GM21423 (cell line): ENCODE data around the gene CTSW.
"Not testable (repeated sequence)": the region's sequence is repeated elsewhere in the genome, so short reads cannot be mapped to it uniquely, and the experiment has no call there.

Experiments used
- ATAC-seq: cut with Tn5 transposase; IDR thresholded peaks from one replicate; pipeline ENCODE4 v1.9.1; 2021; ENCODE audit warnings: mild to moderate bottlenecking, moderate library complexity; ENCODE audit not compliant: unreplicated experiment

CTSW gene, protein sequence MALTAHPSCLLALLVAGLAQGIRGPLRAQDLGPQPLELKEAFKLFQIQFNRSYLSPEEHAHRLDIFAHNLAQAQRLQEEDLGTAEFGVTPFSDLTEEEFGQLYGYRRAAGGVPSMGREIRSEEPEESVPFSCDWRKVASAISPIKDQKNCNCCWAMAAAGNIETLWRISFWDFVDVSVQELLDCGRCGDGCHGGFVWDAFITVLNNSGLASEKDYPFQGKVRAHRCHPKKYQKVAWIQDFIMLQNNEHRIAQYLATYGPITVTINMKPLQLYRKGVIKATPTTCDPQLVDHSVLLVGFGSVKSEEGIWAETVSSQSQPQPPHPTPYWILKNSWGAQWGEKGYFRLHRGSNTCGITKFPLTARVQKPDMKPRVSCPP

DNA sequence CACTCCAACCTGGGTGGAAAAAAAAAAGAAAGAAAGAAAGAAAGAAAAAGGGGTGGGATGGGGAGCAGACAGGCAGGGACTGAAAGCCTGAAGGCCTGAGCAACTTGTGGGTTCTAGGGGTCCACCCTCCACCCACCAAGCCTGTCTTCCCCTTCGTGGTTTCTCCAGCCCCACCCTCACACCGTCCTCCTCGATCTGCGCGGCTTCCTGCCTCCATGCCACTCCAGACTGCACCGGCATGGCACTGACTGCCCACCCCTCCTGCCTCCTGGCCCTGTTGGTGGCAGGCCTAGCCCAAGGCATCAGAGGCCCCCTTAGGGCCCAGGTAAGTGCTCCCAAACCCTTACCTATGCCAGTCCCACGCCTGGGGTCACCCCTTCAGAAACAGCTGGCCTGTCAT lies at the start of gene CTSW:
Gene CTSW, plus strand, starts transcription at position 221 of the 400 bp plus-strand sequence. Its CDS starts 18 bp downstream, at position 239.
- ATAC-seq = no peak

DNA sequence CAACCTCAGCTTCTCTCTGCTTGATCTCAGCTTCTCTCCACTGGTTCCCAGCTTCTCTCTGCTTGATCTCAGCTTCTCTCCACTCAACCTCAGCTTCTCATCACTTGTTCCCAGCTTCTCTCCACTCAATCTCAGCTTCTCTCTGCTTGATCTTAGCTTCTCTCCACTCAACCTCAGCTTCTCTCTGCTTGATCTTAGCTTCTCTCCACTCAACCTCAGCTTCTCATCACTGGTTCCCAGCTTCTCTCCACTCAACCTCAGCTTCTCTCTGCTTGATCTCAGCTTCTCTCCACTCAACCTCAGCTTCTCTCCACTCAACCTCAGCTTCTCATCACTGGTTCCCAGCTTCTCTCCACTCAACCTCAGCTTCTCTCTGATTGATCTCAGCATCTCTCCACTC lies 47.4 kb upstream of the CTSW start:
- ATAC-seq = not testable (repeated sequence)

DNA sequence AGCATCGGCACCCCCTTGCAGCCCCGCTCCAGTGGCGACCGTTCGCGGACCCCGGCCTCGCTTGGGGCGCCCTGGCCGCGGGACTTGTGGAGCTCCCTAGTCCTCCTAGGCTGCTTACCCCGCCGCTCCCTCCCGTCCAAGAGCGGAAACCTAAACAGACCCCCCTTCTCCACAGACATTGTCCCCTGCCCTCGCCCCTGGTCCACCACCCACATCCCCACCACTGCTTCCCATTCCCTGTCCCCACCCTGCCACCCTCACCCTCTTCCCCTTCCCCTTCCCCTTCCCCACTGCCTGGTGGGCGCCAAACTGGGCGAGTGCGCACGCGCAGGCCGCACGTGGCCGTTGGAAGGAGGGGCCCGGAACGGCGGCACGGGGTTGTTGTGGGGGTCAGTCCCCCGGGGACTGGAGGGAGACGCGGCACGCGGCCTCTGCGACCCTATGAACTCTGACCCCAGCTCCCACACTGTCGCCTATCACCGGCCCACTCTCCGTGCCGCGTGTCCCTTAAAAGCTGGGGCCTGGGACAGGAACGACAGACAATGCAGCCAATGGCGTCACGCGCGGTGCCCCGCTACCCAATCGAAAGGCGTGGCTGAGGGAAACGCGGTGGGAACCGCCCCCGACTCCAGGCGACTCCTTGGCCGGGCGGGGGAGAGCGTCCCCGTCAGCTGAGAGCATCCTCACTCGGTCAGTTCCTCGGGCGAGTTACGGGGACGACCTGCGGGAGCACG lies 46.2 kb upstream of the CTSW start, which contains the start of gene SNX32:
Gene SNX32, plus strand, starts transcription at position 667 of the 734 bp plus-strand sequence. CDS start 103 bp downstream, outside the sequence.
- peak; percentile 95 for ATAC-seq

DNA sequence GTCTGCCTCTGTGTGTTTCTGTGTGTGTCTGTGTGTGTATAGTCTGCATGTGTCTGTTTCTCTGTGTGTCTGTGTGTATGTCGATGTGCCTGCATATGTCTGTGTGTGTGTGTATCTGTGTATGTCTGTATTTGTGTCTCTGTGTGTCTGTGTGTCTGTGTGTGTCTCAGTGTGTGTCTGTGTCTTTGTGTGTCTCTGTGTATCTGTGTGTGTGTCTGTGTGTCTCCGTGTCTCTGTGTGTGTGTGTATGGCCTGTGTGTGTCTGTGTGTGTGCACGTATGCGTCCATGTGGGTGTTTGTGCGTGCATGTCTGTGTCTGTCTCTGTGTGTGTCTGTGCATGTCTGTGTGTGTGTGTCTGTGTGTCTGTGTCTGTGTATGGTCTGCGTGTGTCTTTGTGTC lies 45.4 kb upstream of the CTSW start:
- no peak for ATAC-seq

DNA sequence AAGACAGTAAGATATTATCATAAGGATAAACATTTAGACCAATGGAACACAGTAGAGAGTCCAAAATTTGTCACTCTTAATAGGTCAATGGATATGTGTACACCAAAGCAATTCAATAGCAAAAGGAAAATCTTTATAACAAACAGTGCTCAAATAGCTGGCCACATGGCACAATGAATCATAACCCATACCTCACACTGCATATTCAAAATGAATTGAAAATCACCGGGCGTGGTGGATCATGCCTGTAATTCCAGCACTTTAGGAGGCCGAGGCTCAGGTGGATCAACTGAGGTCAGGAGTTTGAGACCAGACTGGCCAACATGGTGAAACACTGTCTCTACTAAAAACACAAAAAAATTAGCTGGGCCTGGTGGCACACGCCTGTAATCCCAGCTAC lies 37.5 kb upstream of the CTSW start:
- ATAC-seq = no peak

DNA sequence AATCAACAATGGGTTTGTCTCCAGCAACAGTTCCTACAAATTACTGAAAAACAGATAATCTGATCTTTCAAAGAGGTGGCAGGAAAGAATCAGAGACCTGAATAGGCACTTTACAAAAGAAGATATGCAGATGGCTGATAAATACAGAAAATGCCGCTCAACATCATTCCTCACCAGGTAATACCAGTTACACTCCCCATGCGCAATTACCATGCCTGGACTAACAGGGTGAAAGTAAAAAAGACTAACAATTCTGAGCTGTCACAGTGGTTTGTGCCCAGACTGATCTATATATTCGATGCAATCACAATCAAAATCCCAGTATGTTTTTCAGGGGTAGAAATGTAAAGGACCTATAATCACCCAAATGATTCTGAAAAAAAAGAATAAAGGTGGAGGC lies 35.8 kb upstream of the CTSW start:
- ATAC-seq = no peak

DNA sequence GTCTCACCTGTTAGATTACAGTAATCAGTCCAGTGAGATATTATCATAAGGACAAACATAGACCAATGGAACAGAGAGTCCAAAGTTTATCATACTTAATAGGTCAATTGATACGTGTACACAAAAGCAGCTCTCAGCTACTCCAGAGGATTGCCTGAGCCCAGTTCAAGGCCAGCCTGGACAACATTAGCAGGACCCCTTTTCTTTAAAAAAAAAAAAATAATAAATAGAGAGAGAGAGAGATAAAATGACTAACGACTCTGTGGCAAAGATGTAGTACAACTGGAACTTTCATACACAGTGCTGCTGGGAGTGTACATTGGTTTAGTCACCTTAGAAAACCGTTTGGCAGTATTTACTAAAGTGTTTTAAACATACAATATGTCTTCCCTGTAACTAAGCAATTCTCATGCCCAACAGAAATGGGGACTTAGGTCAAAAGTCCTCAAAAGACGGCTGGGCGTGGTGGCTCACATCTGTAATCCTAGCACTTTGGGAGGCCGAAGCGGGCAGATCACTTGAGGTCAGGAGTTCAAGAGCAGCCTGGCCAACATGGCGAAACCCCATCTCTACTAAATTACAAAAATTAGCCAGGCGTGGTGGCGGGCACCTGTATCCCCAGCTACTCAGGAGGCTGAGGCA lies 35.3 kb upstream of the CTSW start:
- no peak for ATAC-seq

DNA sequence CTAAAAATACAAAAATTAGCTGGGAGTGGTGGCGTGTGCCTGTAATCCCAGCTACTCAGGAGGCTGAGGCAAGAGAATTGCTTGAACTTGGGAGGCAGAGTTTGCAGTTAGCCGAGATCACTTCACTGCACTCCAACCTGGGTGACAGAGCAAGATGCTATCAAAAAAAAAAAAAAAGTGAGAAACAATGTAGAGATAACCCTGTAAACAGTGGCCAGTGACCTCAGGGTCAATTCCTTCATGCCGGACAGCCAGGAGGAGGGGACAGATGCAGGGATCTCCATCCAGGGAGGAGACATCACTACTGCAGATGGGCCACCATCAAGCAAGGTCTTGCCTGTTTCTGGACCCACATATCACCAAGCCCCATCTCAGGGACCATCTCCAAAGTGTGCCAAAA lies 31.9 kb upstream of the CTSW start:
- ATAC-seq = no peak

DNA sequence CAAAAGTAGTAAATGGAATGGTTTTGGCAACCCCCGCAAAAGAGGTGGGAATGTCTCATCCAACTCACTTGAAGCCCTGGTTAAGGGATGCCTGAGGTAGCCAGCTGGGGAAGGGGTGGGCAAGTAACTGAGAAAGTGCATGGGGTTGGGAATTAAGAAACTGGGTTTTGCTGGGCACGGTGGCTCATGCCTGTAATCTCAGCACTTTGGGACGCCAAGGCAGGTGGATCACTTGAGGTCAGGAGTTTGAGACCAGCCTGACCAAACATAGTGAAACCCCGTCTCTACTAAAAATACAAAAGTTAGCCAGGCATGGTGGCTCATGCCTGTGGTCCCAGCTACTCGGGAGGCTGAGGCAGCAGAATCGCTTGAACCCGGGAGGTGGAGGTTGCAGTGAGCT lies 30.9 kb upstream of the CTSW start:
- not testable (repeated sequence) for ATAC-seq

DNA sequence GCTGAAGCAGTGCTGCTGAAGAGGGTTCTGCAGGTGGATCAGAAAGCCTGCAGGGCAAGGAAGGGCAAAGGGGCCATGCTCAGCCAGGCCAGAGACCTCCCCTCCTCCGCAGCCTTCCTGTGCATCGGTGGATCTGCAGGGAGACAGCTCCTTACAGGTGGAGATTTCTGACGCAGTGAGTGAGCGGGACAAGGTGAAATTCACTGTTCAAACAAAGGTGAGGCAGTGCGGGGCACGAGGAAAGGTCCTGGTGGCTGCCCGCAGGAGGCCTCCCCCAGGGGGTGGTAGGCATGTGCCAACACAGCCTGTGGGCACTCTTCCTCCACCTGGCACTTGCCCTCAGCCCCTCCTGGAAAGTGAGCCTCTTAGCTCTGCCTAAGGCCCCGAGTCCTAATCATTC lies 30.3 kb upstream of the CTSW start:
- ATAC-seq = no peak

DNA sequence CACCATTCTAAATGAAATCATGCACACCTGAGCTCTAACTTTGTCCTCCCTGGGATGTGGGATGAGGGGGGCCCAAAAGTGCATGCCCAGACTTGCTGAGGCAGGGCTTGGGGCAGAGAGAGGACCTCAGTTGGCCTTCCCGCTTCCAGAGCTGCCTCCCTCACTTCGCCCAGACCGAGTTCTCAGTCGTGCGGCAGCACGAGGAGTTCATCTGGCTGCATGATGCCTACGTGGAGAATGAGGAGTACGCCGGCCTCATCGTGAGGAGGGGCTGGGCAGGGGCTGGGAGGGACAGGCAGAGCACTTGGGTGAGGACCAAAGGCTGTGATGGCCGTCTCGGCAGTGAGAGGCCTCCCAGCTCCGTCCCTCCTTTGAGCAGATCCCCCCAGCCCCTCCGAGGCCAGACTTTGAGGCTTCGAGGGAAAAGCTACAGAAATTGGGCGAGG lies 29.8 kb upstream of the CTSW start:
- ATAC-seq = no peak

DNA sequence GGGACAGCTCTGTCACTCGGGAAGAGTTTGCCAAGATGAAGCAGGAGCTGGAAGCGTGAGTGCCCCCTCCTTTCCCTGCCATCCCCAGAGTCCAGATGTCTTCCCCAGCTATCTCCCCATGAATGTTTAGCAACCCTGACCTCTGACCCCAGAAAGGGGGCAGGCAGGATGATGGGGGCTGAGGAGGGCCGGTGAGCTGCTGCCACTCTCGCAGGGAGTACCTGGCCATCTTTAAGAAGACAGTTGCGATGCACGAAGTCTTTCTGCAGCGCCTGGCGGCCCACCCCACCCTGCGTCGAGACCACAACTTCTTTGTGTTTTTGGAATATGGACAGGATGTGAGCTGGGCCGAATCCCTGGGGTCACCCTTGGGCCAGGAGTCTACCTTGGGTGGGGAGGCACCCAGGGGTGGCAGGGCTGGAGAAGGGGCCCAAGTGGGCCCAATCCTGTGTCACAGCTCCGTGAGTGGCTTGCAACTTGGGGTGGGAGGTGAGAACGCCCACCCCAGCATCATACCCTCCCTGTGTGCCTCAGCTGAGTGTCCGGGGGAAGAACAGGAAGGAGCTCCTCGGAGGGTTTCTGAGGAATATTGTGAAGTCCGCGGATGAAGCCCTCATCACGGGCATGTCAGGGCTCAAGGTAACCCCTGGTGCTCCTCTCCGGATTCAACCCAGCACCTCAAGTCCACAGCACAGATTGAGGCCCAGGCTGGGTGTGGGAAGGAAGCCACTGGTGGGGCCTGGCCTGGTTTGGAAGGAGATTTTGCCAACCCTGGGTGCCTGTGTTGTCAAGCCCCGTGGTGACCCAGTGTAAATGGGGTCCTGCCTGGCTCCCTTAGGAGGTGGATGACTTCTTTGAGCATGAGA lies 29.2 kb upstream of the CTSW start:
- no peak for ATAC-seq

DNA sequence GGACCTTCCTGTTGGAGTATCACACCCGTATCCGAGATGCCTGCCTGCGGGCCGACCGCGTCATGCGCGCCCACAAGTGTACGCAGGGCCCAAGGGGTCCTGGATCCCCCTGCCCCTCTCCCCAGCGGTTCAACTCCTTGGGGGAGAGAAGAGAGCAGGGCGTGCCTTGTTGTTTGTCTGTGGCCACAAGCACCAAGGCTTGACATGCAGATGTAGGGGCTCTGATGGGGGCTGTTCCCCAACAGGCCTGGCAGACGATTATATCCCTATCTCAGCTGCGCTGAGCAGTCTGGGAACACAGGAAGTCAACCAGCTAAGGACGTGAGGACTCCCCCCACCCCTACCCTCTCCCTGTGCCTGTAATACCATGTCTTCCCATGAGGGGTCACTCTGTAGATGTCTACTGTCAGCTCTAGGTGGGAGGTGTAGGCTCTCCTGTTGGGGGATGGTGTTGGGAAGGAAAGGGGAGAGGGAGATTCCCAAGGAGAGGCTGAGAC lies 28.5 kb upstream of the CTSW start:
- no peak for ATAC-seq

DNA sequence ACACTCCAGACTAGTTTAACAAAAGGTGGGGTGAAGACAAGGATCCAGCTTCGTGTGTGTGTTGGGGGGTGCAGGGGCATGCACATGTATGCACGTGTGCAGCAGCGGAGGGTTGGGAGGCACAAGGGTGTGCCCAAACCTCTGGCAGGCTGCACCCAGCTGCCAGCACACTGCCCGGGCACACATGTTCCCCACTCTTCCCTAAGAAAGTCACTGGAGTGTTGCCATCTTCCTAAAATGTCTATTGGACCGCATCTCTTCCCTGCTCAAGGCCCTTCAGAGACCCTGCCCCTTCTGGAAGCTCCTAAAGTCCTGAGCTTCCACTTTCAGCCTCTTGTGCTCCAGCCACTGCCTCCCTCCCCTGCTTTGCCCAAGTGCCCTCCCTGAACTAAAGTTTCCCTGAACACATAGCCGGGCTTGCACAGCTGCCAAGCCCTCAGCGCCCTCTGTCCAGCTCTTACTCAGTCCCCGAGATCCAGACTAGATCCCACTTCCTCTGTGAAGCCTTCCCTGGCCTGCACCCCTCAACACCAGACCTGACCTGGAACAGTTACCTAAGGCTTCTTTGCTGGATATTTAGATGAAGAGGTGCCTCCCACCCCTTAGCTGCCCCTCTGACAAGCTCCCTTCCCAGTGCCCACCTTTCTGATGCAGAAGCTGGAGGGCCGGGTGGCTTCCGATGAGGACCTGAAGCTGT lies 27.7 kb upstream of the CTSW start:
- no peak for ATAC-seq

DNA sequence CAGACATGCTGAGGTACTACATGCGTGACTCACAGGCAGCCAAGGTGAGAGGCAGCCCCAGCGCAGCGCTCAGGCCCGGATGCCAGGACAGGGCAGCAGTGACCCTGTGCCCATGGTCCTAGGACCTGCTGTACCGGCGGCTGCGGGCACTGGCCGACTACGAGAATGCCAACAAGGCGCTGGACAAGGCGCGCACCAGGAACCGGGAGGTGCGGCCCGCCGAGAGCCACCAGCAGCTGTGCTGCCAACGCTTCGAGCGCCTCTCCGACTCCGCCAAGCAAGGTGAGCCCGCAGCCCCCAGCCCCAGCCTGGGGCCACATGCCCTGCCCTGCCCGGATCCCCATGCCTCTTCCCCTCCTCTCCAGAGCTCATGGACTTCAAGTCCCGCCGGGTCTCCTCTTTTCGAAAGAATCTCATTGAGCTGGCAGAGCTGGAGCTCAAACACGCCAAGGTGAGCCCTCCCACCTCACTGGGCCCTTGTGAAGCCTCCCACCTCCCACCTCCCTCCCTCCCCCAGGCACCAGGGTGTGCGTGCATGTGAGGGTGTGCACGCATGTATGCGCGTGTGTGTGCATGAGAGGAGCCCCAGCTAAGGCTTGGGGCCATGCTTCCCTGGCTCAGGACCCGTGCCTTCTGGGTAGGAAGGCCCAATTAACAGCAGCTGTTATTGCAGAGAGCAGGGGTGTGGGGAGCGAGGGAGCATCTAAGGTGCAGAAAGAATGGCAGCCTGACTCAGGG lies 27.0 kb upstream of the CTSW start:
- no peak for ATAC-seq

DNA sequence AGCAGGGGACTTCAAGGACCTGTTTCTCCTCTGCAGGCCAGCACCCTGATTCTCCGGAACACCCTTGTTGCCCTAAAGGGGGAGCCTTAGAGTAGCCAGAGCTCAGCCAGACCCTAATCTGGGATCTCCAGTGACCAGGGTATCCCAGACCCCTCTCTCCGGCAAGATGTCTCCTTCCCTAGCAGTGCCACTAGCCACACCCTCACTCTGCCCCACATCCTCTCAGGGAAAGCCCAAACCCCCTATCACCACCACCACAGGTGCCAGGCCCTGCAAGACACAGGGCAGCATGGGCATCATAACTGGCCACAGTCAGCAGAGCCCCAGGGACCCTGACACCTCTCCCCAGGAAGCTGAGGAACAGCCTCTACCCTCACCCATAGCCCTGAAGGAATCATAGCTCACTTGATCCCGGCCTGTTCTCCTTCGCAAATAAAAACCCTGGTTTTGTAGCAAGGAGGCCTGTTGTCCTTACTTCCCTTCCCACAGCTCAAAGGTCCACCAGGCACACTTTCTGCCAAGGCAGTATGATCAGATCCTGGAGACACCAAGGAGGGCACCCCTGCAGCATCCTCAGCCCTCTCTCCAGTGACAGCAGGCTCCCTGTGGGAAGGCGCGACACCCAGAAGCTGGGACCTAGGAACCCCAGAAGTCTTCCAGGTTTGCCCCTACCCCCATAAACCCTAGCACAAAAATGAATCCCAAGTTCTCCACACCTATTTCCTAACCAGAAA lies 26.2 kb upstream of the CTSW start:
- no peak for ATAC-seq

DNA sequence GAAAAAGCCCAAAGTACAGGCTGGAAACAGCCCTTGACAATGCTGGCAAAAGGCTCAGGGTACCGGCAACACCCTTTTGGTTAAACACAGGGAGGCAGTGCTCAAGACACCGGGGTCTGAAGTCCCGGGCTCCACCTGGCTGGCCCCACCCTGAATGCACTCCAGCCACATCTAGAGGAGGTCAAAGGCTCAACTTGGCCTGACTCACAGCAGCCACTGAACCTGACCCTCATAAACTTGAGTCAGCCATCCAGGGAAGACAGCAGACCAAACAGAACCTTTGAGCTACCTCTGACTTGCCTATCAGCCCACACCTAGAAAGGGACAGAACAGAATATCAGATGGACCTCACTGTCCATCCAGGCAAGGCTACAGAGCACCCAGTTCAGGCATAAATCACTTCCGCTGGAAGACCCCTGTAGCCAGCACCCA lies 25.5 kb upstream of the CTSW start:
- no peak for ATAC-seq
